Measurements from ENCODE around the gene THAP3.
"Not testable (repeated sequence)": the region's sequence is repeated elsewhere in the genome, so short reads cannot be mapped to it uniquely, and the experiment has no call there.

The THAP3 gene

GRCh38 chr1:6591222-6591621 lies 33.4 kb upstream of the THAP3 start:
- no peak for DNase-seq (ENCODE audit: low read depth)

- DNase-seq (ENCODE audit: low read depth), result no peak
Observed at GRCh38 chr1:6591644-6592043, 33.0 kb upstream of the THAP3 start.

- no peak for DNase-seq (ENCODE audit: low read depth)
Observed at GRCh38 chr1:6592441-6592840, 32.2 kb upstream of the THAP3 start.

- no peak for DNase-seq (ENCODE audit: low read depth)
Observed at GRCh38 chr1:6592865-6593593, 31.6 kb upstream of the THAP3 start.

- DNase-seq (ENCODE audit: low read depth), result no peak
Observed at GRCh38 chr1:6593810-6594209, 30.9 kb upstream of the THAP3 start.

GRCh38 chr1:6594977-6595740 lies 29.5 kb upstream of the THAP3 start:
- no peak for DNase-seq (ENCODE audit: low read depth)

GRCh38 chr1:6596351-6596750 lies 28.3 kb upstream of the THAP3 start:
- DNase-seq (ENCODE audit: low read depth), result no peak

GRCh38 chr1:6596886-6597776 lies 27.5 kb upstream of the THAP3 start:
- no peak for DNase-seq (ENCODE audit: low read depth)

GRCh38 chr1:6597777-6598131 lies 26.9 kb upstream of the THAP3 start:
- no peak for DNase-seq (ENCODE audit: low read depth)

GRCh38 chr1:6599141-6599975 lies 25.3 kb upstream of the THAP3 start:
- DNase-seq (ENCODE audit: low read depth), result peak; percentile 45

GRCh38 chr1:6599991-6600390 lies 24.7 kb upstream of the THAP3 start:
- DNase-seq (ENCODE audit: low read depth), result not testable (repeated sequence)

GRCh38 chr1:6600410-6601048 lies 24.1 kb upstream of the THAP3 start:
- no peak for DNase-seq (ENCODE audit: low read depth)

- peak; percentile 62 for DNase-seq (ENCODE audit: low read depth)
Observed at GRCh38 chr1:6601049-6601922, 23.4 kb upstream of the THAP3 start.

GRCh38 chr1:6601923-6602668 lies 22.6 kb upstream of the THAP3 start:
- DNase-seq (ENCODE audit: low read depth), result no peak

GRCh38 chr1:6602669-6603237 lies 21.9 kb upstream of the THAP3 start, which contains the start of gene KLHL21:
TSS of gene KLHL21 (minus strand) at chr1:6602869. CDS start at chr1:6602817, 52 bp downstream.
- DNase-seq (ENCODE audit: low read depth), result peak; percentile 81

- no peak for DNase-seq (ENCODE audit: low read depth)
Observed at GRCh38 chr1:6603238-6603914, 21.3 kb upstream of the THAP3 start.

GRCh38 chr1:6603915-6604558 lies 20.6 kb upstream of the THAP3 start:
- DNase-seq (ENCODE audit: low read depth), result no peak
